ENCODE measurements around the gene RRP15.

DNA sequence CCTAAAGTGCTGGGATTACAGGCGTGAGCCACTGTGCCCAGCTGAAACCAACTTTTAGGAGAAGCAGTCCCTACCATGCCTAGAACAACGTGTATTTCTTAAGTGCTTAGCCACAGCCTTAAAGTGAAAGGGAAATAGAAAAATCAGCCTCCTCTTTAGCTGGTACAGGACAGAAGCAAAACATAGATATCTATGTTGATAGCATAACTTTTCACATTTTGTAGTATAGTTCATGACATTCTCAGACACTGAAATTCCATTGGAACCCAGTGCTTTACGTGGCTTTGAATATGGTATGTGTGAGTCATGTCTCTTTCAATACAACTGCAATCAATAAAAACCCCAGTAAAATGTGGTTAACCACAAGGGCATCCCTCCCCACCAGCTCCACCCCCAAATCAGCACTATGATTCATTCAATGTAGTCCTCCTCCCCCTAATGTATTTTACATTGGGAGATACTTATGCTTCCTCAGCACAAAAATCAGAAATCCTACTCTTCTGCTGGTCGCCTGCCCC lies 92.1 kb downstream of the RRP15 start:
- TF ChIP-seq CTCF (conservative IDR thresholded peaks at IDR 0.05; ENCODE audit: low read depth, low read length) (no peak), EZH2 (IDR thresholded peaks at IDR 0.05; ENCODE audit: borderline replicate concordance, low read depth, low read length, poor library complexity, severe bottlenecking) (no peak)

Measured in A673 (cell line).